MM.1S (cell line): ENCODE data around the gene PTPRN2.

ENCODE experiments used
- EZH2 ChIP-seq: fragments of 300-600 bp; sonication (generic); optimal IDR thresholded peaks from 2 replicates; pipeline ENCODE3; 2017; ENCODE audit warnings: low read depth, mild to moderate bottlenecking, antibody characterized with exemption, low read length, mixed read lengths
- TF ChIP-seq, protein P1 (sequence below): fragments of 300-600 bp; sonication (generic); IDR thresholded peaks from 2 replicates; pipeline ENCODE4 v1.5.1; 2016; ENCODE audit warnings: antibody characterized with exemption, low read length, mixed read lengths

DNA sequence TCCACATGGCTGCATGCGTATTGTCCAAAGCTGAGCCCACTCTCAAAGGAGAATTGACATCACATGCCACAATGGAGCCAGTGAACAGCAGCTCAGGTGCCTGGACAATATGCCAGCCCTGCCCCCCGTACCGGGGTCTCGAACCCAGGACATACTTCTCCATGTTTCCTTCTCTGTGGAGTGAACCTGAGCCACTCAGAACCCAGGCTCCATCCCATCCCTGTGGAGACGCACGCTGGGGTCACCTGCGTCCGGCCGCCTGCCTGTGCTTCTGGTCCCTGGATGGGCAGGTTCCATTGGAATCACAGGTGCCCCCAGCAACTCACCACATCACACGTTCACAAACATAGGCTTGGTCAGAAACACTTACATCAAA lies 1021.0 kb downstream of the PTPRN2 start:
- TF ChIP-seq, protein P1, sequence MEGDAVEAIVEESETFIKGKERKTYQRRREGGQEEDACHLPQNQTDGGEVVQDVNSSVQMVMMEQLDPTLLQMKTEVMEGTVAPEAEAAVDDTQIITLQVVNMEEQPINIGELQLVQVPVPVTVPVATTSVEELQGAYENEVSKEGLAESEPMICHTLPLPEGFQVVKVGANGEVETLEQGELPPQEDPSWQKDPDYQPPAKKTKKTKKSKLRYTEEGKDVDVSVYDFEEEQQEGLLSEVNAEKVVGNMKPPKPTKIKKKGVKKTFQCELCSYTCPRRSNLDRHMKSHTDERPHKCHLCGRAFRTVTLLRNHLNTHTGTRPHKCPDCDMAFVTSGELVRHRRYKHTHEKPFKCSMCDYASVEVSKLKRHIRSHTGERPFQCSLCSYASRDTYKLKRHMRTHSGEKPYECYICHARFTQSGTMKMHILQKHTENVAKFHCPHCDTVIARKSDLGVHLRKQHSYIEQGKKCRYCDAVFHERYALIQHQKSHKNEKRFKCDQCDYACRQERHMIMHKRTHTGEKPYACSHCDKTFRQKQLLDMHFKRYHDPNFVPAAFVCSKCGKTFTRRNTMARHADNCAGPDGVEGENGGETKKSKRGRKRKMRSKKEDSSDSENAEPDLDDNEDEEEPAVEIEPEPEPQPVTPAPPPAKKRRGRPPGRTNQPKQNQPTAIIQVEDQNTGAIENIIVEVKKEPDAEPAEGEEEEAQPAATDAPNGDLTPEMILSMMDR = no peak
- TF ChIP-seq EZH2 = no peak
